HL-60 (cell line): Measurements from ENCODE around the gene PNKP.

Experiments
- CTCF ChIP-seq: IDR thresholded peaks from one replicate; pipeline ENCODE4 v1.5.1; 2011; ENCODE audit warnings: low read length, control low read depth, inconsistent platforms; ENCODE audit not compliant: insufficient read depth
- GABPA ChIP-seq: IDR thresholded peaks from 2 replicates; pipeline ENCODE4 v1.6.1; 2012; ENCODE audit warnings: low read depth
- POLR2AphosphoS5 ChIP-seq: IDR thresholded peaks from 2 replicates; pipeline ENCODE4 v1.6.1; 2012; ENCODE audit warnings: low read depth
- REST ChIP-seq: IDR thresholded peaks from 2 replicates; pipeline ENCODE4 v1.6.1; 2012; ENCODE audit warnings: low read depth; ENCODE audit not compliant: insufficient replicate concordance
- SPI1 ChIP-seq: IDR thresholded peaks from 2 replicates; pipeline ENCODE4 v1.6.1; 2012; ENCODE audit warnings: low read depth, mild to moderate bottlenecking, borderline replicate concordance

- TF ChIP-seq REST: no peak
- no peak; the same call in 1 of the 2 replicates for TF ChIP-seq POLR2AphosphoS5
- no peak for TF ChIP-seq CTCF
- no peak for TF ChIP-seq GABPA
- no peak for TF ChIP-seq SPI1
Observed at GRCh38 chr19:49911381-49912145, 44.2 kb upstream of the PNKP start.
